HepG2 (cell line): ENCODE data around the gene ZNF488. TPM values are rescaled to one million over a fixed set of nuclear protein-coding genes. Genes with fewer than 3 reads are reported as not detected.

ENCODE experiments used
- ATAC-seq: fragments of 200-7000 bp; cut with Tn5 transposase; 3 replicates; pipeline ENCODE4 v1.9.1; 2020; ENCODE audit warnings: mild to moderate bottlenecking, moderate library complexity
- BruUV-seq: library from RNA; stranded (reverse); fragments of 400-500 nt; replicated peaks from 2 replicates; lab custom pipeline; 2021; lab: Mats Ljungman, UMichigan
- CTCF ChIA-PET: fragments of 300-600 bp; formaldehyde crosslinking; extraction: SDS; loops from one replicate; lab custom pipeline; 2021; ENCODE audit warnings: low total read pairs, inconsistent platforms, low intra/inter-chr PET ratio; lab: Yijun Ruan, JAX
- POLR2A ChIA-PET: fragments of 350-600 bp; sonication (Branson Sonifier 250); formaldehyde crosslinking; loops from one replicate; lab custom pipeline; 2020; ENCODE audit warnings: antibody characterized with exemption, inconsistent platforms; lab: Yijun Ruan, JAX
- DNase-seq: peaks from one replicate; pipeline ENCODE4 v3.0.0-alpha.2; 2015; ENCODE audit warnings: low spot score
- FAIRE-seq: peaks from 3 replicates; lab custom pipeline; 2011; peaks lifted over from hg19 to GRCh38; lab: Jason Lieb, UNC
- H2AFZ ChIP-seq: one replicate; pipeline ENCODE4 v1.6.1; 2011; ENCODE audit warnings: low read length, inconsistent platforms
- H3K27ac ChIP-seq: fragments of 300-600 bp; 3 replicates; pipeline ENCODE4 v1.8.0; 2011; ENCODE audit warnings: mixed run types, mild to moderate bottlenecking, mixed read lengths, low read length, inconsistent platforms; ENCODE audit not compliant: insufficient read depth; ENCODE audit errors: extremely low read length
- H3K27me3 ChIP-seq, 2 experiments: fragments of 200-600 bp in 1 of 2; 2 replicates in 1 of 2; 3 replicates in 1 of 2; pipeline versions ENCODE4 v1.6.0 to v1.8.0; 2011; ENCODE audit warnings: low read length in 2 of 2, mild to moderate bottlenecking in 2 of 2, moderate library complexity in 2 of 2, inconsistent platforms in 1 of 2; ENCODE audit not compliant: insufficient read depth in 2 of 2, control insufficient read depth in 1 of 2
- H3K36me3 ChIP-seq, 2 experiments: fragments of 200-600 bp in 1 of 2; replicated peaks in 1 of 2; 2 replicates in 1 of 2; 3 replicates in 1 of 2; pipeline versions ENCODE4 v1.5.1 to v1.8.0; 2011; ENCODE audit warnings: low read length in 2 of 2, inconsistent platforms in 1 of 2; ENCODE audit not compliant: insufficient read depth in 2 of 2, control insufficient read depth in 1 of 2
- H3K4me1 ChIP-seq: 2 replicates; pipeline ENCODE4 v1.5.1; 2012; ENCODE audit warnings: low read length, inconsistent platforms; ENCODE audit not compliant: insufficient read depth
- H3K4me2 ChIP-seq: 2 replicates; pipeline ENCODE4 v1.6.0; 2011; ENCODE audit warnings: low read depth, low read length, inconsistent platforms
- H3K4me3 ChIP-seq, 3 experiments: fragments of 200-600 bp in 1 of 3; sonication (generic), shearing (Covaris generic) in 1 of 3; replicated peaks in 1 of 3; 2 replicates each; pipeline ENCODE4 v1.5.1; 2011 to 2016; ENCODE audit warnings: low read length in 3 of 3, inconsistent platforms in 2 of 3, low read depth in 2 of 3, mild to moderate bottlenecking in 2 of 3, control low read depth in 1 of 3, mixed read lengths in 1 of 3; ENCODE audit not compliant: insufficient read depth in 1 of 3
- H3K79me2 ChIP-seq: one replicate; pipeline ENCODE4 v1.6.1; 2011; ENCODE audit warnings: low read length, inconsistent platforms; ENCODE audit not compliant: insufficient read depth
- H3K9ac ChIP-seq: 2 replicates; pipeline ENCODE4 v1.6.0; 2011; ENCODE audit warnings: mild to moderate bottlenecking, low read depth, low read length, inconsistent platforms; ENCODE audit not compliant: insufficient read depth
- H3K9me3 ChIP-seq: 2 replicates; pipeline ENCODE4 v1.5.1; 2012; ENCODE audit warnings: mild to moderate bottlenecking, low read length
- H4K20me1 ChIP-seq: 2 replicates; pipeline ENCODE4 v1.6.0; 2011; ENCODE audit warnings: inconsistent platforms, mild to moderate bottlenecking, low read length, moderate library complexity; ENCODE audit not compliant: insufficient read depth
- CHD4 ChIP-seq: fragments of 200-600 bp; sonication (generic); IDR thresholded peaks from 2 replicates; pipeline ENCODE4 v1.7.0; 2017; ENCODE audit warnings: mild to moderate bottlenecking, low read length, borderline replicate concordance
- NFE2L2 ChIP-seq: fragments of 150-350 bp; IDR thresholded peaks from 2 replicates; pipeline ENCODE4 v1.6.1; 2014; ENCODE audit warnings: low read length
- NFKBIZ ChIP-seq: IDR thresholded peaks from 2 replicates; pipeline ENCODE4 v1.6.1; 2018; ENCODE audit warnings: missing genetic modification reagents, missing compliant biosample characterization
- SCMH1 ChIP-seq: sonication (generic); formaldehyde crosslinking; IDR thresholded peaks from 2 replicates; pipeline ENCODE4 v1.9.0; 2021; ENCODE audit warnings: missing genetic modification reagents, mild to moderate bottlenecking, borderline replicate concordance
- TBL1XR1 ChIP-seq: fragments of 150-350 bp; IDR thresholded peaks from 2 replicates; pipeline ENCODE4 v1.6.1; 2014; ENCODE audit warnings: borderline replicate concordance, low read length; ENCODE audit not compliant: partially characterized antibody
- ZFP1 ChIP-seq: IDR thresholded peaks from 2 replicates; pipeline ENCODE4 v1.6.1; 2016
- ZNF260 ChIP-seq: sonication (generic); formaldehyde crosslinking; IDR thresholded peaks from 2 replicates; pipeline ENCODE4 v1.4.0; 2020; ENCODE audit warnings: missing genetic modification reagents, low read depth, mild to moderate bottlenecking, borderline replicate concordance
- ZNF563 ChIP-seq: sonication (generic); formaldehyde crosslinking; IDR thresholded peaks from 2 replicates; pipeline ENCODE4 v1.8.0; 2022; ENCODE audit warnings: mild to moderate bottlenecking, moderate library complexity, missing genetic modification reagents
- ZNF678 ChIP-seq: sonication (generic); formaldehyde crosslinking; IDR thresholded peaks from 2 replicates; pipeline ENCODE4 v1.4.0; 2020; ENCODE audit warnings: mild to moderate bottlenecking, missing genetic modification reagents
- ZNF761 ChIP-seq: sonication (generic); formaldehyde crosslinking; conservative IDR thresholded peaks from 2 replicates; pipeline ENCODE4 v1.4.0; 2020; ENCODE audit warnings: mild to moderate bottlenecking, missing genetic modification reagents
- ZNF781 ChIP-seq: sonication (generic); formaldehyde crosslinking; IDR thresholded peaks from 2 replicates; pipeline ENCODE4 v1.5.1; 2020; ENCODE audit warnings: borderline replicate concordance, mild to moderate bottlenecking, missing genetic modification reagents; ENCODE audit errors: not compliant biosample characterization
- WGBS: methylation state at CpG from one replicate; pipeline ENCODE4 v1.1.6; 2017; ENCODE audit warnings: low lambda C conversion rate; 5-methylcytosine and 5-hydroxymethylcytosine counted together
- in situ Hi-C: cut with HindIII; loops from 2 replicates; pipeline ENCODE4 v1.10.0; 2017; ENCODE audit warnings: low pct_unique_long_range_greater_than_20kb; ENCODE audit not compliant: extremely low pct_ligation_motif_present
- intact Hi-C: fragments of 100-400 bp; cut with micrococcal nuclease; formaldehyde crosslinking; loops from one replicate; pipeline ENCODE4 v1.10.0; 2022; ENCODE audit not compliant: unreplicated experiment
- polyA plus RNA-seq, 8 experiments: library from polyadenylated mRNA; depleted of rRNA in 3 of 8; stranded (reverse) in 7 of 8; unstranded in 1 of 8; fragments of >200 nt; fragmentation: Illumina TruSeq in 4 of 8; extraction: Trizol in 4 of 8; gene quantifications; 2 replicates each; pipeline versions ENCODE4 v1.2.1 to v1.2.3, GENCODE V29; 2011 to 2016; ENCODE audit warnings: low read depth in 4 of 8, missing spikeins in 1 of 8, mixed read lengths in 1 of 8; ENCODE audit not compliant: insufficient read depth in 1 of 8
- total RNA-seq, 5 experiments: library from RNA; depleted of rRNA; stranded (reverse); fragments of >200 nt; fragmentation: Illumina TruSeq; extraction: Trizol; gene quantifications; 2 replicates each; pipeline ENCODE4 v1.2.3, GENCODE V29; 2016; ENCODE audit warnings: low read depth in 1 of 5
- TF ChIP-seq, protein P1 (sequence below): sonication (generic); formaldehyde crosslinking; conservative IDR thresholded peaks from 2 replicates; pipeline ENCODE4 v1.8.1; 2023; ENCODE audit warnings: missing genetic modification reagents
- TF ChIP-seq, protein P2 (sequence below): sonication (generic); formaldehyde crosslinking; IDR thresholded peaks from 2 replicates; pipeline ENCODE4 v1.5.1; 2020; ENCODE audit warnings: mild to moderate bottlenecking, missing genetic modification reagents, moderate library complexity

The ZNF488 gene
- total and polyA plus RNA-seq, 2 of the 13 experiments (the other 11 are each of a cell fraction or from before 2014, with no cell fraction given) = 0.13 to 0.15 TPM

- Histone ChIP-seq H3K27me3 (peaks cover 2 to 3% of the 10 kb centered on the region in 2 experiments; a peak in 2 of 5 replicates), H3K9ac (no peak overlapping the region), H3K9me3 (no peaks in the 10 kb centered on the region), H3K4me2 (no peak overlapping the region), H3K36me3 (no peaks in the 10 kb centered on the region), H3K4me1 (no peaks in the 10 kb centered on the region), H3K4me3 (no peak overlapping the region), H3K79me2 (no peaks in the 10 kb centered on the region), H3K27ac (no peak overlapping the region), H2AFZ (no peak overlapping the region), H4K20me1 (no peaks in the 10 kb centered on the region)
- ATAC-seq (no peak), FAIRE-seq (no peak), DNase-seq (no peak)
- BruUV-seq = no TSS peak
- 0% methylated on average over 1 of the region's 4 CpGs for WGBS
- ChIA-PET POLR2A (no interaction called here), CTCF (no interaction called here)
- no peak for TF ChIP-seq NFKBIZ (CRISPR knock-in tag)
- TF ChIP-seq ZFP1 (CRISPR knock-in tag) = no peak
- no peak for TF ChIP-seq ZNF761
- TF ChIP-seq CHD4 = no peak
- no peak for TF ChIP-seq ZNF781
- TF ChIP-seq TBL1XR1 = no peak
- no peak for TF ChIP-seq ZNF678 (CRISPR knock-in tag)
- no peak for TF ChIP-seq ZNF260
- TF ChIP-seq NFE2L2 = no peak
- TF ChIP-seq ZNF563 = no peak
- TF ChIP-seq, protein P1, sequence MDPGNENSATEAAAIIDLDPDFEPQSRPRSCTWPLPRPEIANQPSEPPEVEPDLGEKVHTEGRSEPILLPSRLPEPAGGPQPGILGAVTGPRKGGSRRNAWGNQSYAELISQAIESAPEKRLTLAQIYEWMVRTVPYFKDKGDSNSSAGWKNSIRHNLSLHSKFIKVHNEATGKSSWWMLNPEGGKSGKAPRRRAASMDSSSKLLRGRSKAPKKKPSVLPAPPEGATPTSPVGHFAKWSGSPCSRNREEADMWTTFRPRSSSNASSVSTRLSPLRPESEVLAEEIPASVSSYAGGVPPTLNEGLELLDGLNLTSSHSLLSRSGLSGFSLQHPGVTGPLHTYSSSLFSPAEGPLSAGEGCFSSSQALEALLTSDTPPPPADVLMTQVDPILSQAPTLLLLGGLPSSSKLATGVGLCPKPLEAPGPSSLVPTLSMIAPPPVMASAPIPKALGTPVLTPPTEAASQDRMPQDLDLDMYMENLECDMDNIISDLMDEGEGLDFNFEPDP (CRISPR knock-in tag) = no peak
- no peak for TF ChIP-seq SCMH1 (CRISPR knock-in tag)
- TF ChIP-seq, protein P2, sequence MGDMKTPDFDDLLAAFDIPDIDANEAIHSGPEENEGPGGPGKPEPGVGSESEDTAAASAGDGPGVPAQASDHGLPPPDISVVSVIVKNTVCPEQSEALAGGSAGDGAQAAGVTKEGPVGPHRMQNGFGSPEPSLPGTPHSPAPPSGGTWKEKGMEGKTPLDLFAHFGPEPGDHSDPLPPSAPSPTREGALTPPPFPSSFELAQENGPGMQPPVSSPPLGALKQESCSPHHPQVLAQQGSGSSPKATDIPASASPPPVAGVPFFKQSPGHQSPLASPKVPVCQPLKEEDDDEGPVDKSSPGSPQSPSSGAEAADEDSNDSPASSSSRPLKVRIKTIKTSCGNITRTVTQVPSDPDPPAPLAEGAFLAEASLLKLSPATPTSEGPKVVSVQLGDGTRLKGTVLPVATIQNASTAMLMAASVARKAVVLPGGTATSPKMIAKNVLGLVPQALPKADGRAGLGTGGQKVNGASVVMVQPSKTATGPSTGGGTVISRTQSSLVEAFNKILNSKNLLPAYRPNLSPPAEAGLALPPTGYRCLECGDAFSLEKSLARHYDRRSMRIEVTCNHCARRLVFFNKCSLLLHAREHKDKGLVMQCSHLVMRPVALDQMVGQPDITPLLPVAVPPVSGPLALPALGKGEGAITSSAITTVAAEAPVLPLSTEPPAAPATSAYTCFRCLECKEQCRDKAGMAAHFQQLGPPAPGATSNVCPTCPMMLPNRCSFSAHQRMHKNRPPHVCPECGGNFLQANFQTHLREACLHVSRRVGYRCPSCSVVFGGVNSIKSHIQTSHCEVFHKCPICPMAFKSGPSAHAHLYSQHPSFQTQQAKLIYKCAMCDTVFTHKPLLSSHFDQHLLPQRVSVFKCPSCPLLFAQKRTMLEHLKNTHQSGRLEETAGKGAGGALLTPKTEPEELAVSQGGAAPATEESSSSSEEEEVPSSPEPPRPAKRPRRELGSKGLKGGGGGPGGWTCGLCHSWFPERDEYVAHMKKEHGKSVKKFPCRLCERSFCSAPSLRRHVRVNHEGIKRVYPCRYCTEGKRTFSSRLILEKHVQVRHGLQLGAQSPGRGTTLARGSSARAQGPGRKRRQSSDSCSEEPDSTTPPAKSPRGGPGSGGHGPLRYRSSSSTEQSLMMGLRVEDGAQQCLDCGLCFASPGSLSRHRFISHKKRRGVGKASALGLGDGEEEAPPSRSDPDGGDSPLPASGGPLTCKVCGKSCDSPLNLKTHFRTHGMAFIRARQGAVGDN (CRISPR knock-in tag) = no peak
- intact Hi-C loops = loop anchor here (2.0 kb wide), 1 partner anchor 20 kb away; no protein-coding TSS in a partner anchor
- in situ Hi-C loops = no loop called here
Measured at GRCh38 chr10:47317251-47317650, 66.8 kb downstream of the ZNF488 start.
